Measurements from ENCODE around the gene SNX13.

Gene SNX13

GRCh38 chr7:17802056-17802455 is 138.2 kb downstream of the SNX13 start:
- Histone ChIP-seq H2AFZ (ENCODE audit: low read length) (no peak overlapping the region), H3K36me3 (ENCODE audit: insufficient read depth, low read length) (peaks cover 61% of the 10 kb centered on the region; the same call in 1 of the 2 replicates), H3K79me2 (ENCODE audit: insufficient read depth, low read length) (no peaks in the 10 kb centered on the region), H3K27me3 (ENCODE audit: insufficient read depth, low read length) (no peaks in the 10 kb centered on the region), H3K27ac (ENCODE audit: low read depth, low read length, poor library complexity, severe bottlenecking) (no peak overlapping the region), H4K20me1 (ENCODE audit: insufficient read depth, low read length) (no peaks in the 10 kb centered on the region), H3K4me3 (ENCODE audit: low read depth, low read length, poor library complexity, severe bottlenecking) (no peak overlapping the region), H3K4me2 (ENCODE audit: low read length) (no peak overlapping the region), H3K9me2 (ENCODE audit: low read depth, low read length) (no peaks in the 10 kb centered on the region), H3K9me3 (ENCODE audit: low read length) (no peaks in the 10 kb centered on the region), H3F3A (ENCODE audit: insufficient read depth, low read length) (no peaks in the 10 kb centered on the region), H3K9ac (ENCODE audit: low read length) (no peak overlapping the region), H3K4me1 (ENCODE audit: insufficient read depth, low read length, severe bottlenecking) (no peaks in the 10 kb centered on the region)
- TF ChIP-seq EZH2 (IDR thresholded peaks at IDR 0.05; ENCODE audit: borderline replicate concordance, low read length), result no peak
- TF ChIP-seq CTCF (IDR thresholded peaks at IDR 0.05; ENCODE audit: low read length), result no peak

DNA sequence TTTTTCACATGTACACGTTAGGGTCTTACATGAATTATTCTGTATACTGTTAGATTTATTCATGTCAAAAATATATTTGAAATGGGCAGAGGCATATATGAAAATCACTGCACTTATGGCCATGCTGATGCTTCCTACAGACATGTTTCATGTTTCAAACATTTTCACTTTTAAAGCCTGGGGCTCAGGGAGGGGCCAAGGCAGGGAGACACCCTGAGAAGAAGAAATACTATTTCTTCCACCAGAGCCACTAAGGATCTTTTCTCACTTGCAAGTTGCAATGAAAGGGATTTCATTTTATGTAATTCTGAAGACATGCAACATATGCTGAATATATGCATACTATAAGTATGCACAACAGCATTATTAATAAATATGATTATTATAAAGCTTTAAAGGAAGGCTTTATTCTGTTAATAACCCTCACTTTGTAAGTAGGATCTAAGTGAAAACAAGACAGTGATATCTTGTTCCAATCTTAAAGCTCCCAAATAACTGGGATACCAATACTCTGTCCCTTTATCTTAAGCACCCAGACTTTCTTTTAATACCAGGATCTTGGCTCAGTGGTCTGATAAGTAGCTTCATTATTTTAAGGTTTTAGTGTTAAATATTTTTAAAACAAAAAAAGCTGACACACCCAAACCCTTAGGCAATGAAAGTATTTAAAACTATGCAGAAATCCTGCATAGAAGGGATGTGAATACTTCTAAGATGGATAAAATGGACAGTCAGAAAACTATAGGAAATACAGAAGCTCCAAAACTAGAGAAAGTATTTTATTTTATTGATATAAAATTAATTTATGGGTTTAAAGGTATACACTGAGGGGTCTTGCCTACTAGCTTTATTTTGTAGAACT is 148.0 kb downstream of the SNX13 start:
- Histone ChIP-seq H3K27ac (ENCODE audit: low read depth, low read length, poor library complexity, severe bottlenecking) (no peak overlapping the region), H4K20me1 (ENCODE audit: insufficient read depth, low read length) (no peaks in the 10 kb centered on the region), H2AFZ (ENCODE audit: low read length) (no peak overlapping the region), H3K9me2 (ENCODE audit: low read depth, low read length) (no peaks in the 10 kb centered on the region), H3K27me3 (ENCODE audit: insufficient read depth, low read length) (no peaks in the 10 kb centered on the region), H3K4me1 (ENCODE audit: insufficient read depth, low read length, severe bottlenecking) (no peaks in the 10 kb centered on the region), H3K36me3 (ENCODE audit: insufficient read depth, low read length) (peaks cover 24% of the 10 kb centered on the region; the same call in 1 of the 2 replicates), H3F3A (ENCODE audit: insufficient read depth, low read length) (no peaks in the 10 kb centered on the region), H3K79me2 (ENCODE audit: insufficient read depth, low read length) (no peaks in the 10 kb centered on the region), H3K4me3 (ENCODE audit: low read depth, low read length, poor library complexity, severe bottlenecking) (no peak overlapping the region), H3K9me3 (ENCODE audit: low read length) (no peaks in the 10 kb centered on the region), H3K4me2 (ENCODE audit: low read length) (no peak overlapping the region), H3K9ac (ENCODE audit: low read length) (no peak overlapping the region)
- TF ChIP-seq EZH2 (IDR thresholded peaks at IDR 0.05; ENCODE audit: borderline replicate concordance, low read length), result no peak
- no peak for TF ChIP-seq CTCF (IDR thresholded peaks at IDR 0.05; ENCODE audit: low read length)

- H3K4me2 ChIP-seq (ENCODE audit: low read length), result no peak overlapping the region
- H3K36me3 ChIP-seq (ENCODE audit: insufficient read depth, low read length), result no peaks in the 10 kb centered on the region
- no peak overlapping the region for H3K9ac ChIP-seq (ENCODE audit: low read length)
- no peak overlapping the region for H2AFZ ChIP-seq (ENCODE audit: low read length)
- no peaks in the 10 kb centered on the region for H3K9me3 ChIP-seq (ENCODE audit: low read length)
- no peaks in the 10 kb centered on the region for H3F3A ChIP-seq (ENCODE audit: insufficient read depth, low read length)
- H3K27ac ChIP-seq (ENCODE audit: low read depth, low read length, poor library complexity, severe bottlenecking), result no peak overlapping the region
- no peaks in the 10 kb centered on the region for H3K4me1 ChIP-seq (ENCODE audit: insufficient read depth, low read length, severe bottlenecking)
- no peaks in the 10 kb centered on the region for H3K9me2 ChIP-seq (ENCODE audit: low read depth, low read length)
- H3K4me3 ChIP-seq (ENCODE audit: low read depth, low read length, poor library complexity, severe bottlenecking), result no peak overlapping the region
- H4K20me1 ChIP-seq (ENCODE audit: insufficient read depth, low read length), result no peaks in the 10 kb centered on the region
- no peaks in the 10 kb centered on the region for H3K79me2 ChIP-seq (ENCODE audit: insufficient read depth, low read length)
- no peaks in the 10 kb centered on the region for H3K27me3 ChIP-seq (ENCODE audit: insufficient read depth, low read length)
- no peak for TF ChIP-seq CTCF (IDR thresholded peaks at IDR 0.05; ENCODE audit: low read length)
- no peak for TF ChIP-seq EZH2 (IDR thresholded peaks at IDR 0.05; ENCODE audit: borderline replicate concordance, low read length)
Observed at GRCh38 chr7:17787257-17787656, 153.0 kb downstream of the SNX13 start.

All from OCI-LY1 (cell line).